Measurements from ENCODE around the gene RAB6B. TPM values are rescaled to one million over a fixed set of nuclear protein-coding genes. Genes with fewer than 3 reads are reported as not detected.
A peak's percentile ranks its signal among the peaks of the same experiment; 100 is the strongest.

RAB6B gene
- total RNA-seq, 1 experiment from 2014 or later: 0.86 TPM

GRCh38 chr3:133914839-133915600, 19.3 kb upstream of the RAB6B start:
- ChIA-PET POLR2A (ENCODE audit: low non-redundant PET) (no interaction called here), CTCF (no interaction called here)
- no peak overlapping the region for H3K27ac ChIP-seq (ENCODE audit: low read depth, low read length, poor library complexity, severe bottlenecking)
- H3K4me1 ChIP-seq (ENCODE audit: insufficient read depth, low read length, poor library complexity, severe bottlenecking): no peaks in the 10 kb centered on the region
- no peak for TF ChIP-seq CTCF (conservative IDR thresholded peaks at IDR 0.05; ENCODE audit: low read depth, low read length)
- TF ChIP-seq EZH2 (IDR thresholded peaks at IDR 0.05; ENCODE audit: borderline replicate concordance, low read depth, low read length, poor library complexity, severe bottlenecking): no peak
- no TSS peak for BruUV-seq (replicated peaks)
- H3K9me3 ChIP-seq (ENCODE audit: low read depth, low read length, poor library complexity, severe bottlenecking): no peaks in the 10 kb centered on the region
- no peak overlapping the region for H3K4me3 ChIP-seq (ENCODE audit: low read depth, low read length, poor library complexity, severe bottlenecking)
- no peak for DNase-seq (ENCODE audit: low spot score)
- intact Hi-C loops (cut with micrococcal nuclease; ENCODE audit: unreplicated experiment): no loop called here
- H3K36me3 ChIP-seq (ENCODE audit: insufficient read depth, low read length, poor library complexity, severe bottlenecking): no peaks in the 10 kb centered on the region
- H3K27me3 ChIP-seq (replicated peaks; ENCODE audit: insufficient read depth, low read depth, low read length, poor library complexity): peaks cover 7% of the 10 kb centered on the region

- Histone ChIP-seq H3K9me3 (ENCODE audit: low read depth, low read length, poor library complexity, severe bottlenecking) (no peaks in the 10 kb centered on the region), H3K4me1 (ENCODE audit: insufficient read depth, low read length, poor library complexity, severe bottlenecking) (no peaks in the 10 kb centered on the region), H3K27ac (ENCODE audit: low read depth, low read length, poor library complexity, severe bottlenecking) (no peak overlapping the region), H3K36me3 (ENCODE audit: insufficient read depth, low read length, poor library complexity, severe bottlenecking) (no peaks in the 10 kb centered on the region), H3K27me3 (replicated peaks; ENCODE audit: insufficient read depth, low read depth, low read length, poor library complexity) (peaks cover 7% of the 10 kb centered on the region), H3K4me3 (ENCODE audit: low read depth, low read length, poor library complexity, severe bottlenecking) (no peak overlapping the region)
- BruUV-seq (replicated peaks): no TSS peak
- no peak for DNase-seq (ENCODE audit: low spot score)
- ChIA-PET CTCF (no interaction called here), POLR2A (ENCODE audit: low non-redundant PET) (no interaction called here)
- TF ChIP-seq CTCF (conservative IDR thresholded peaks at IDR 0.05; ENCODE audit: low read depth, low read length) (peak; percentile 32; the same call in 1 of the 2 replicates), EZH2 (IDR thresholded peaks at IDR 0.05; ENCODE audit: borderline replicate concordance, low read depth, low read length, poor library complexity, severe bottlenecking) (no peak)
- intact Hi-C loops (cut with micrococcal nuclease; ENCODE audit: unreplicated experiment): no loop called here
Observed at GRCh38 chr3:133910422-133910821, 14.7 kb upstream of the RAB6B start.

GRCh38 chr3:133905376-133905775, 9.7 kb upstream of the RAB6B start:
- POLR2A ChIA-PET (ENCODE audit: low non-redundant PET): no interaction called here
- Histone ChIP-seq H3K9me3 (ENCODE audit: low read depth, low read length, poor library complexity, severe bottlenecking) (no peaks in the 10 kb centered on the region), H3K27me3 (replicated peaks; ENCODE audit: insufficient read depth, low read depth, low read length, poor library complexity) (peaks cover 12% of the 10 kb centered on the region), H3K36me3 (ENCODE audit: insufficient read depth, low read length, poor library complexity, severe bottlenecking) (no peaks in the 10 kb centered on the region), H3K4me1 (ENCODE audit: insufficient read depth, low read length, poor library complexity, severe bottlenecking) (no peaks in the 10 kb centered on the region), H3K27ac (ENCODE audit: low read depth, low read length, poor library complexity, severe bottlenecking) (no peak overlapping the region), H3K4me3 (ENCODE audit: low read depth, low read length, poor library complexity, severe bottlenecking) (no peak overlapping the region)
- BruUV-seq (replicated peaks): no TSS peak
- CTCF ChIA-PET: no interaction called here
- TF ChIP-seq CTCF (conservative IDR thresholded peaks at IDR 0.05; ENCODE audit: low read depth, low read length) (no peak), EZH2 (IDR thresholded peaks at IDR 0.05; ENCODE audit: borderline replicate concordance, low read depth, low read length, poor library complexity, severe bottlenecking) (no peak)
- no peak for DNase-seq (ENCODE audit: low spot score)
- intact Hi-C loops (cut with micrococcal nuclease; ENCODE audit: unreplicated experiment): no loop called here
